IMR-90 (cell line): ENCODE results near the gene IDH3G. TPM values are rescaled to one million over a fixed set of nuclear protein-coding genes. Genes with fewer than 3 reads are reported as not detected.

Experiments
- ATAC-seq: fragments of 200-7000 bp; cut with Tn5 transposase; 2 replicates; pipeline ENCODE4 v1.9.1; 2020; ENCODE audit warnings: low read depth, mild to moderate bottlenecking, moderate library complexity
- BruUV-seq: library from RNA; stranded (reverse); fragments of 400-500 nt; replicated peaks from 2 replicates; lab custom pipeline; 2021; lab: Mats Ljungman, UMichigan
- CTCF ChIA-PET: fragments of 300-600 bp; formaldehyde crosslinking; extraction: SDS; loops from one replicate; lab custom pipeline; 2021; ENCODE audit warnings: antibody characterized with exemption; lab: Yijun Ruan, JAX
- POLR2A ChIA-PET: fragments of 300-600 bp; sonication (Branson Sonifier 250); formaldehyde crosslinking; loops from one replicate; lab custom pipeline; 2022; ENCODE audit warnings: antibody characterized with exemption; ENCODE audit not compliant: unreplicated experiment; lab: Charles Lee
- DNase-seq: peaks from one replicate; pipeline ENCODE4 v3.0.0; 2013
- H2AFZ ChIP-seq: replicated peaks from 2 replicates; pipeline ENCODE3; 2013; ENCODE audit warnings: low read length, mild to moderate bottlenecking; ENCODE audit not compliant: poor library complexity
- H2AK5ac ChIP-seq: 2 replicates; pipeline ENCODE4 v1.6.1; 2013; ENCODE audit warnings: low read depth, low read length, inconsistent platforms
- H2AK9ac ChIP-seq: replicated peaks from 2 replicates; pipeline ENCODE3; 2013; ENCODE audit warnings: mild to moderate bottlenecking, low read depth, low read length, moderate library complexity; ENCODE audit not compliant: poor library complexity
- H2BK120ac ChIP-seq: 2 replicates; pipeline ENCODE4 v1.6.1; 2013; ENCODE audit warnings: low read depth, low read length, inconsistent platforms
- H2BK15ac ChIP-seq: 3 replicates; pipeline ENCODE4 v1.6.1; 2013; ENCODE audit warnings: low read depth, low read length, inconsistent platforms
- H2BK20ac ChIP-seq: 2 replicates; pipeline ENCODE4 v1.6.1; 2013; ENCODE audit warnings: low read depth, mild to moderate bottlenecking, inconsistent platforms, low read length, moderate library complexity
- H2BK5ac ChIP-seq: 2 replicates; pipeline ENCODE4 v1.6.1; 2013; ENCODE audit warnings: mild to moderate bottlenecking, low read depth, low read length, inconsistent platforms; ENCODE audit not compliant: poor library complexity, severe bottlenecking
- H3K14ac ChIP-seq: replicated peaks from 2 replicates; pipeline ENCODE4 v1.6.1; 2013; ENCODE audit warnings: low read depth, low read length, inconsistent platforms
- H3K18ac ChIP-seq: 2 replicates; pipeline ENCODE4 v1.6.1; 2013; ENCODE audit warnings: low read depth, low read length, control low read depth
- H3K23ac ChIP-seq: 2 replicates; pipeline ENCODE4 v1.6.1; 2013; ENCODE audit warnings: low read depth, low read length, inconsistent platforms
- H3K27ac ChIP-seq: 2 replicates; pipeline ENCODE4 v1.5.1; 2013; ENCODE audit warnings: mild to moderate bottlenecking, control low read depth, low read length; ENCODE audit not compliant: insufficient read depth
- H3K27me3 ChIP-seq: 2 replicates; pipeline ENCODE4 v1.6.1; 2013; ENCODE audit warnings: low read length; ENCODE audit not compliant: control insufficient read depth, insufficient read depth
- H3K36me3 ChIP-seq: 2 replicates; pipeline ENCODE4 v1.6.1; 2013; ENCODE audit warnings: low read length, mixed read lengths; ENCODE audit not compliant: control insufficient read depth, insufficient read depth
- H3K4ac ChIP-seq: 2 replicates; pipeline ENCODE4 v1.6.1; 2013; ENCODE audit warnings: low read depth, low read length, inconsistent platforms
- H3K4me1 ChIP-seq: 2 replicates; pipeline ENCODE4 v1.6.1; 2013; ENCODE audit warnings: low read length, mixed read lengths; ENCODE audit not compliant: control insufficient read depth, insufficient read depth
- H3K4me2 ChIP-seq: 2 replicates; pipeline ENCODE4 v1.6.1; 2013; ENCODE audit warnings: low read depth, mild to moderate bottlenecking, control low read depth, low read length, moderate library complexity
- H3K4me3 ChIP-seq: 2 replicates; pipeline ENCODE4 v1.5.1; 2013; ENCODE audit warnings: low read depth, mild to moderate bottlenecking, control low read depth, low read length, moderate library complexity; ENCODE audit not compliant: insufficient read depth
- H3K56ac ChIP-seq: 2 replicates; pipeline ENCODE4 v1.6.1; 2013; ENCODE audit warnings: low read length, inconsistent platforms; ENCODE audit not compliant: insufficient read depth; ENCODE audit errors: extremely low read depth
- H3K79me1 ChIP-seq, 2 experiments: 2 replicates each; pipeline ENCODE4 v1.6.1; 2013; ENCODE audit warnings: low read length in 2 of 2, inconsistent platforms in 1 of 2, low read depth in 1 of 2
- H3K9ac ChIP-seq: 2 replicates; pipeline ENCODE4 v1.6.1; 2013; ENCODE audit warnings: low read depth, low read length, control low read depth
- H3K9me1 ChIP-seq: 2 replicates; pipeline ENCODE4 v1.6.1; 2013; ENCODE audit warnings: low read length, inconsistent platforms; ENCODE audit not compliant: insufficient read depth
- H3K9me3 ChIP-seq: 2 replicates; pipeline ENCODE4 v1.6.1; 2013; ENCODE audit warnings: low read length; ENCODE audit not compliant: control insufficient read depth, insufficient read depth
- H4K20me1 ChIP-seq: 2 replicates; pipeline ENCODE4 v1.6.1; 2013; ENCODE audit warnings: low read length, inconsistent platforms; ENCODE audit not compliant: insufficient read depth
- H4K5ac ChIP-seq: 2 replicates; pipeline ENCODE4 v1.6.1; 2013; ENCODE audit warnings: mild to moderate bottlenecking, low read depth, low read length, control low read depth
- H4K8ac ChIP-seq, 2 experiments: 2 replicates each; pipeline ENCODE4 v1.6.1; 2013; ENCODE audit warnings: low read depth in 2 of 2, low read length in 2 of 2, control low read depth in 1 of 2, inconsistent platforms in 1 of 2
- H4K91ac ChIP-seq: 2 replicates; pipeline ENCODE4 v1.6.1; 2013; ENCODE audit warnings: low read depth, low read length, inconsistent platforms; ENCODE audit not compliant: insufficient read depth
- BHLHE40 ChIP-seq: fragments of 150-350 bp; IDR thresholded peaks from 2 replicates; pipeline ENCODE4 v1.6.1; 2016; ENCODE audit warnings: mild to moderate bottlenecking, low read depth, low read length
- CEBPB ChIP-seq: IDR thresholded peaks from 2 replicates; pipeline ENCODE4 v1.6.1; 2012; ENCODE audit warnings: low read depth, low read length, improper control_type of control experiment
- CHD1 ChIP-seq: IDR thresholded peaks from 2 replicates; pipeline ENCODE4 v1.6.1; 2012; ENCODE audit warnings: low read depth, low read length, improper control_type of control experiment
- FOS ChIP-seq: fragments of 150-350 bp; IDR thresholded peaks from 2 replicates; pipeline ENCODE4 v1.6.1; 2016; ENCODE audit warnings: low read depth, low read length
- MAFK ChIP-seq: IDR thresholded peaks from 2 replicates; pipeline ENCODE4 v1.6.1; 2012; ENCODE audit warnings: low read depth, low read length, improper control_type of control experiment
- MAZ ChIP-seq: IDR thresholded peaks from 2 replicates; pipeline ENCODE4 v1.6.1; 2012; ENCODE audit warnings: low read depth, mild to moderate bottlenecking, low read length, improper control_type of control experiment, moderate library complexity, borderline replicate concordance
- MXI1 ChIP-seq: IDR thresholded peaks from 2 replicates; pipeline ENCODE4 v1.6.1; 2012; ENCODE audit warnings: low read depth, mild to moderate bottlenecking, low read length, moderate library complexity, borderline replicate concordance
- POLR2A ChIP-seq: IDR thresholded peaks from 2 replicates; pipeline ENCODE4 v1.6.1; 2012; ENCODE audit warnings: mild to moderate bottlenecking, low read depth, low read length
- RAD21 ChIP-seq: IDR thresholded peaks from 2 replicates; pipeline ENCODE4 v1.6.1; 2012; ENCODE audit warnings: low read length, improper control_type of control experiment
- RCOR1 ChIP-seq: IDR thresholded peaks from 2 replicates; pipeline ENCODE4 v1.6.1; 2012; ENCODE audit warnings: mild to moderate bottlenecking, low read length, improper control_type of control experiment; ENCODE audit not compliant: insufficient replicate concordance
- RFX5 ChIP-seq: IDR thresholded peaks from 2 replicates; pipeline ENCODE4 v1.8.0; 2012; ENCODE audit warnings: low read depth, mild to moderate bottlenecking, low read length, moderate library complexity
- SMC3 ChIP-seq: fragments of 150-350 bp; IDR thresholded peaks from 2 replicates; pipeline ENCODE4 v1.6.1; 2016; ENCODE audit warnings: low read depth, mild to moderate bottlenecking, antibody characterized with exemption, low read length, moderate library complexity
- WGBS, 2 experiments: methylation state at CpG; one replicate each; pipeline versions ENCODE4 v1.1.5 to v1.1.7; 2013; ENCODE audit warnings: missing lambda C conversion rate in 2 of 2; ENCODE audit not compliant: insufficient read length in 1 of 2; ENCODE audit errors: extremely low coverage in 2 of 2; 5-methylcytosine and 5-hydroxymethylcytosine counted together
- dilution Hi-C: fragments of 300-500 bp; cut with HindIII; formaldehyde crosslinking; loops from one replicate; pipeline ENCODE4 v1.14.3; 2018; ENCODE audit warnings: low sequenced_read_pairs; ENCODE audit not compliant: unreplicated experiment
- in situ Hi-C: fragments of 300-500 bp; cut with MboI; formaldehyde crosslinking; loops from 3 replicates; pipeline ENCODE4 v1.14.3; 2019; ENCODE audit warnings: low sequenced_read_pairs, inconsistent platforms, mixed read lengths
- intact Hi-C: fragments of 100-400 bp; cut with micrococcal nuclease; formaldehyde crosslinking; loops from 2 replicates; pipeline ENCODE4 v1.10.0; 2022
- polyA plus RNA-seq, 3 experiments: library from polyadenylated mRNA; depleted of rRNA; stranded (reverse); fragments of >200 nt; gene quantifications; 2 replicates each; pipeline ENCODE4 v1.2.3, GENCODE V29; 2012; ENCODE audit warnings: low replicate concordance in 1 of 3
- total RNA-seq: library from RNA; depleted of rRNA; stranded (reverse); fragments of >200 nt; gene quantifications from 2 replicates; pipeline ENCODE4 v1.2.3, GENCODE V29; 2012
- TF ChIP-seq, protein P1 (sequence below): fragments of 150-350 bp; IDR thresholded peaks from 2 replicates; pipeline ENCODE4 v1.6.1; 2017; ENCODE audit warnings: mild to moderate bottlenecking, antibody characterized with exemption, low read length, low read depth
- TF ChIP-seq, protein P2 (sequence below): fragments of 150-350 bp; IDR thresholded peaks from 2 replicates; pipeline ENCODE4 v1.6.1; 2016; ENCODE audit warnings: low read depth, mild to moderate bottlenecking, low read length, moderate library complexity, borderline replicate concordance
- TF ChIP-seq, protein P3 (sequence below): conservative IDR thresholded peaks from 2 replicates; pipeline ENCODE4 v1.5.1; 2012; ENCODE audit warnings: mild to moderate bottlenecking, low read depth, low read length, improper control_type of control experiment

IDH3G gene
- total and polyA plus RNA-seq, 2 of the 4 experiments (the other 2 are of a cell fraction) = 79.4 to 85.7 TPM

DNA sequence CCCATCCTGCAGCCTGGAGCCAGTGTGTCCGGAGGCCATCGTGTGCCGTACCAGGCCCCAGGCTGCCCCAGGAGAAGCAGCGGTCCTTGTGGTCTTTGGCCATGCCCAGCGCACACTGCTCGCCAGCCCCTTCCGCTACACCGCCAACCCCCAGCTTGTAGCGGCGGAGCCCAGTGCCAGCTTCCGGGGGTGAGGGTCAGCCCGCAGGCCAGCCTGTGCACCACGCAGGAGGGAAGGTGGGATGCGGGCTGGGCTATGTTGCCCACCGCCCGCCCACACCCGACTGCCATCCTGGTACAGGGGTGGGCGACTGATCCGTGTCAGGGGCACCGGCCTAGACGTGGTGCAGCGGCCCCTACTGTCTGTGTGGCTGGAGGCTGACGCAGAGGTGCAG, 21.0 kb downstream of the IDH3G start:
- WGBS, 2 experiments = 94% methylated on average over 11 of the region's 23 CpGs; no CpG with 5 or more reads in 1 of the 2 experiments
- Histone ChIP-seq H3K36me3 (peaks cover 4% of the 10 kb centered on the region; the same call in 1 of the 2 replicates), H3K4me2 (no peak overlapping the region), H4K5ac (no peak overlapping the region), H3K27ac (no peak overlapping the region), H2AK5ac (no peak overlapping the region), H3K56ac (no peak overlapping the region), H3K4me1 (no peaks in the 10 kb centered on the region), H3K9me1 (no peaks in the 10 kb centered on the region), H2BK5ac (no peak overlapping the region), H2BK20ac (no peak overlapping the region), H3K14ac (no peak overlapping the region), H4K20me1 (no peaks in the 10 kb centered on the region), H3K4me3 (no peak overlapping the region), H3K9ac (no peak overlapping the region), H2BK120ac (no peak overlapping the region), H3K4ac (no peak overlapping the region), H3K79me1 (no peaks in the 10 kb centered on the region), H3K18ac (no peak overlapping the region), H3K9me3 (no peaks in the 10 kb centered on the region; the same call in 1 of the 2 replicates), H3K23ac (no peak overlapping the region), H2BK15ac (no peak overlapping the region), H2AFZ (no peak overlapping the region), H4K8ac (no peak overlapping the region), H3K27me3 (no peaks in the 10 kb centered on the region), H2AK9ac (no peak overlapping the region), H4K91ac (no peak overlapping the region)
- ChIA-PET POLR2A (no interaction called here), CTCF (no interaction called here)
- no TSS peak for BruUV-seq
- DNase-seq (no peak), ATAC-seq (no peak)
- dilution Hi-C loops = no loop called here
- no peak for TF ChIP-seq RCOR1
- TF ChIP-seq CEBPB = no peak
- no peak for TF ChIP-seq FOS
- TF ChIP-seq CHD1 = no peak
- no peak for TF ChIP-seq MAFK
- no peak for TF ChIP-seq POLR2A
- TF ChIP-seq RAD21 = no peak
- TF ChIP-seq, protein P1, sequence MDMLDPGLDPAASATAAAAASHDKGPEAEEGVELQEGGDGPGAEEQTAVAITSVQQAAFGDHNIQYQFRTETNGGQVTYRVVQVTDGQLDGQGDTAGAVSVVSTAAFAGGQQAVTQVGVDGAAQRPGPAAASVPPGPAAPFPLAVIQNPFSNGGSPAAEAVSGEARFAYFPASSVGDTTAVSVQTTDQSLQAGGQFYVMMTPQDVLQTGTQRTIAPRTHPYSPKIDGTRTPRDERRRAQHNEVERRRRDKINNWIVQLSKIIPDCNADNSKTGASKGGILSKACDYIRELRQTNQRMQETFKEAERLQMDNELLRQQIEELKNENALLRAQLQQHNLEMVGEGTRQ = no peak
- TF ChIP-seq, protein P2, sequence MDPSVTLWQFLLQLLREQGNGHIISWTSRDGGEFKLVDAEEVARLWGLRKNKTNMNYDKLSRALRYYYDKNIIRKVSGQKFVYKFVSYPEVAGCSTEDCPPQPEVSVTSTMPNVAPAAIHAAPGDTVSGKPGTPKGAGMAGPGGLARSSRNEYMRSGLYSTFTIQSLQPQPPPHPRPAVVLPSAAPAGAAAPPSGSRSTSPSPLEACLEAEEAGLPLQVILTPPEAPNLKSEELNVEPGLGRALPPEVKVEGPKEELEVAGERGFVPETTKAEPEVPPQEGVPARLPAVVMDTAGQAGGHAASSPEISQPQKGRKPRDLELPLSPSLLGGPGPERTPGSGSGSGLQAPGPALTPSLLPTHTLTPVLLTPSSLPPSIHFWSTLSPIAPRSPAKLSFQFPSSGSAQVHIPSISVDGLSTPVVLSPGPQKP = no peak
- no peak for TF ChIP-seq RFX5
- TF ChIP-seq, protein P3, sequence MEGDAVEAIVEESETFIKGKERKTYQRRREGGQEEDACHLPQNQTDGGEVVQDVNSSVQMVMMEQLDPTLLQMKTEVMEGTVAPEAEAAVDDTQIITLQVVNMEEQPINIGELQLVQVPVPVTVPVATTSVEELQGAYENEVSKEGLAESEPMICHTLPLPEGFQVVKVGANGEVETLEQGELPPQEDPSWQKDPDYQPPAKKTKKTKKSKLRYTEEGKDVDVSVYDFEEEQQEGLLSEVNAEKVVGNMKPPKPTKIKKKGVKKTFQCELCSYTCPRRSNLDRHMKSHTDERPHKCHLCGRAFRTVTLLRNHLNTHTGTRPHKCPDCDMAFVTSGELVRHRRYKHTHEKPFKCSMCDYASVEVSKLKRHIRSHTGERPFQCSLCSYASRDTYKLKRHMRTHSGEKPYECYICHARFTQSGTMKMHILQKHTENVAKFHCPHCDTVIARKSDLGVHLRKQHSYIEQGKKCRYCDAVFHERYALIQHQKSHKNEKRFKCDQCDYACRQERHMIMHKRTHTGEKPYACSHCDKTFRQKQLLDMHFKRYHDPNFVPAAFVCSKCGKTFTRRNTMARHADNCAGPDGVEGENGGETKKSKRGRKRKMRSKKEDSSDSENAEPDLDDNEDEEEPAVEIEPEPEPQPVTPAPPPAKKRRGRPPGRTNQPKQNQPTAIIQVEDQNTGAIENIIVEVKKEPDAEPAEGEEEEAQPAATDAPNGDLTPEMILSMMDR = no peak
- no peak for TF ChIP-seq BHLHE40
- no peak for TF ChIP-seq MAZ
- no peak for TF ChIP-seq SMC3
- no peak for TF ChIP-seq MXI1
- intact Hi-C loops = no loop called here
- in situ Hi-C loops = no loop called here
